Measurements from ENCODE around the gene LRPAP1.

The LRPAP1 gene

GRCh38 chr4:3531318-3531878 is 824 bp downstream of the LRPAP1 start:
- DNase-seq (ENCODE audit: low read depth in 3 of 3): no peak

DNA sequence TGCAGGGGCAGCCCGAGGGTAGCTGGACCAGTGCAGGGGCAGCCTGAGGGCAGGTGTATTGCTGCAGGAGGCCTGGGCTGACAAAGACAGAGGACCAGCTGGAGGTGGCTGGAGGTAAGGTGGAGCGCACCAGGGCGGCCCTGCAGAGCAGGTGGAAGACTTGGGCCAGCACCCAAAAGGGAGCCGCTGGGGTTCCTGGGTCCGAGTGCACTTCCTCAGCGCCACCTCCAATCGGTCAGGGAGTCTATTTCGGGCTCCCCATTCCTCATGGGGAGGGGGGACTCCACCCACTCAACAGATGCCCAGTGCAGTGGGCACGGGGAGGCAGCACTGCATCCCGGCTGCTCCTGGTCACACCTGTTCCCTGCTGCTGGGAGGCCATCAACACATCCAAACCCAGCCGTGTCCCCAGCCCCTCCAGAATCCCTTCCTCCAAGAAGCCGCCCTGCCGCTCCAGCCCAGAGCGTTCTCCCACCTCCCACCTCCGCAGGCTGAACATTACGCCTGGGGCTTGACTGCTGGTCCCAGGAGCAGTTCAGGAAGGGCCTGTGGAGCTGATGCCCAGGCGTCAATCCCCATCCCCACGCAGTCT is 1.5 kb downstream of the LRPAP1 start:
- DNase-seq (ENCODE audit: low read depth in 3 of 3): no peak

- no peak for DNase-seq (ENCODE audit: low read depth in 3 of 3)
Measured at GRCh38 chr4:3530051-3530450, 2.2 kb downstream of the LRPAP1 start.

DNA sequence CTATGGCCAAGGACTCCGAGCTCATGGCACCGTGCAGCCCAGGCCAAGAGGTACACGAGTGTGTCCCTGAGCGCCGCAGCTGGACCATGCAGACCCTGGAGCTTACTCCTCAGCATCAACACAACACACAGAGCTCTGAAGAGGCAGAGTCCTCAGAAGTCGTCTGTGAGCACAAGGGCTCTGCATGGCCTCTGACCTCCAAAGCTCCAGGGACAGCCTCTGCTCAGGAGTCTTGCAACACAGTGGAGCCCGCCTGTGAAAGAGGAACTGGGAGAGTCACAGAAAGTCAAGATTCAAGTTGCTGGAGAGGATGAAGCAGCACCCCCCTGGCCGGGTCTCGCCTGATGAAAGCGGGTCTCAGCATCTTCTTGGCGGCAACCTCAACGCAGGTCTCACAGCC is 2.9 kb downstream of the LRPAP1 start:
- DNase-seq (ENCODE audit: low read depth in 3 of 3): no peak

DNA sequence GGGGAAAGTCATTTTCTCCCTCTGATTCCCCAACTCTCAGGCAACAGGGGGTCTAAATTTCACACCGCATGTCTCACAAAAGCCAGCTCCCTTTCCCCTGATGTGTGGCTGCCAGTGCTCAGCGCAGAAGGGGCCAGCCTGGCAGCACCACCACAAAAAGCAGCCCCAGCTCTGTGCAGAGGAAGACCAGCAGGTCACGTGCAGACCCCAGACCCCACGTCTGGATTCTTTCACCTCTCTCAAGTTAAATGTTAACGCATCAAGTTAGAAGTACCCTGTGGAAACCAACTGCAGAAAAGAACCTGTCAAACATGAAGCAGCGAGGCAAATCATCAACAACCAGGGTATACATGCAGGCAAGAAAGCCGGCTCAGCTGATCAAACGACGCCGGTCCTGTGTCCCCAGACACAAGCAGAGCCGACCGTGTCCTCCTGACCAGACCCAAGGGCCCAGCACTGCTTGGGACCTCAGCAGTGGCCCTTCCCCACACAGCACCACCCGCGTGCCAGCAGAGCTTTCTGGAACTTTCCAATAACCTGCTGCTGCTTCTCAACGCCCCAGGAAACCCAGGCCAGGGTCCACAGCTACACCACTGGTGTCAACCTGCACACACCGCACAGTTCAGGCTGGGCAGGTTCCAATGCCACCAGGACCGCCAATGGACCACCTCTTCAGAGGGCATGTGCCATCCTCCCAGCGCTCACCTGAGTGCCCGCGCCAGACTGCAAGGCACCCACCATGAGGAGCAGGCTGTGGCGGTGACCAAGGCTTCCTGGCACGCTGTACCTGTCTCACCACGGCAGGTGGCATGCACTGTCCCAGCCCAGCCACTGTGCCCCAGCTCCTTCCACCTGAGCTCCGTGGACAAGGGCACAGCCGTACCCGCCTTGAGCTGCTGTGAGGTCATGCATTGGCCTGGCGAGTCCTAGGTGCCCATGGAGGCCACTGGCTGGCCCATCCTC is 4.0 kb downstream of the LRPAP1 start:
- no peak for DNase-seq (ENCODE audit: low read depth in 3 of 3)

GRCh38 chr4:3527101-3527913 is 4.9 kb downstream of the LRPAP1 start:
- DNase-seq (ENCODE audit: low read depth in 3 of 3): no peak

- DNase-seq (ENCODE audit: low read depth in 3 of 3): no peak
Measured at GRCh38 chr4:3526456-3526855, 5.8 kb downstream of the LRPAP1 start.

GRCh38 chr4:3525532-3526430 is 6.4 kb downstream of the LRPAP1 start:
- DNase-seq (ENCODE audit: low read depth in 3 of 3): no peak

DNA sequence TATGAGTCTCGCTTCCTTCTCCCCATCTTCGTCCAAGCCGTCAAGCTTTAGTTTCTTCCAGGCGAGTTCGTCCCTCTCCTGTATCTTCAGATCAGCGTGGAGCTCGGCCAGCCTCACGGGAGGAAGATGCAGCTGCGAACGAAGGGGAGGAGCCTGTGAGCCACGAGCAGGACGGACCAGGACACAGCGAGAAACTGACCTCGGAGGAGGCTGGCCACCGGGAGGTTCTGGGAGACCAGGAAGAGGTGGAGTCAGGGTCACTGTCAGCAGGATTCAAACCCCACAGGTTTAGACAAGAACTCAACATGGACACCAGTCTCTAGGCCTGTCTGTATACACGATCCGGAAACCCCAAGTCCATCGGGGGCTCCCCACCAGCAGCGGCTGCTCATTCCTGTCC is 7.3 kb downstream of the LRPAP1 start:
- no peak for DNase-seq (ENCODE audit: low read depth in 3 of 3)

GRCh38 chr4:3524349-3524748 is 7.9 kb downstream of the LRPAP1 start:
- DNase-seq (ENCODE audit: low read depth in 3 of 3): no peak

DNA sequence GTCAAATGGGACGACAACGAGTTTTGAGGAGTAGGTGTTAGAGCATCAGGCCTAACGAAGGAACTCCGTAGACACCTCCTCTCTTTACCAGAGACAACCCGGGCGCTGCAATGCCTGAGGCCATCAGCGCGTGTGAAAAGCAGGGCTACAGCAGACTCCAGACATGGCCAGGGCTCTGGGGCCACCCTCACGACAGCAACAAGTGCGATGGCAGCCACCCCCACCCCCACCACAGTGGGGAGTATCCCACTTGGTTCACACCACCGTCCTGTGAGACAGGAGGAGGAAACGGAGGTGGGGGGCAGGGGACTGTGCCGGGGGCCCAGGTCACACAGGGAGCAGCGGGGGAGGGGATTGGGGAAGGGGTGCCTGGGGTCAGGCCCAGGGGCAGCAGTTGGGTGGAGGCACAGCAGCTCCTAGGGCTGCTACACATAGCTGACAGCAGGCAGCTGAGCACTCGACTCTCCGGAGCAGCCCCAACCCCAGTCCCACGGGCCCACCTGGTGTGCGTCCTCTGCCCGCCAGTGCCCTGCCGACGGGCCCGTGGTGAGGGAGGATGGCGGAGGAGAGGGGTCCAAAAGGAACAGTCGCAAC is 8.5 kb downstream of the LRPAP1 start:
- no peak for DNase-seq (ENCODE audit: low read depth in 3 of 3)

DNA sequence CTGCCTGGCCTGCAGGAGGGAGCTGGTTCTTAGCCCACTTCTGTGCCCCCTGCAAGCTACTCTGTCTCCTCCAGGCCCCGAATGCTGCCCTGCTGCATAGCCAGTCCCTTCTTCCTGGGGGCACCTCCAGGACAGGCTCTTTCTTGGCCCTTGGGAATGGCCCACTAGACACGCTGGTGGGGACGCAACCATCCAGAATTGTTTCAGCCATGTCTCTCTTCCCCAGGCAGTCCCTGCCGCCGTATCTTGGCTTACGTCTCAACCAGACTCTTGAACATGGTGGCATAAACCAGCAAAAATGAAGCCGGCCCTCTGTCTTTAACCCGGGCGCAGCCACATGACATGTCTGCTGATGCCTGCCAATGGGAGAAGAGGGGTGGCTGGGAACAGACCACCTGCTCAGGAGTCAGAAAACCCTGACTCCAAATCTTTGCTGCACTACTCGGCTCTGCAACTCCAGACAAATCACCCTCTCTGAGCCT is 9.0 kb downstream of the LRPAP1 start:
- DNase-seq (ENCODE audit: low read depth in 3 of 3): no peak

DNA sequence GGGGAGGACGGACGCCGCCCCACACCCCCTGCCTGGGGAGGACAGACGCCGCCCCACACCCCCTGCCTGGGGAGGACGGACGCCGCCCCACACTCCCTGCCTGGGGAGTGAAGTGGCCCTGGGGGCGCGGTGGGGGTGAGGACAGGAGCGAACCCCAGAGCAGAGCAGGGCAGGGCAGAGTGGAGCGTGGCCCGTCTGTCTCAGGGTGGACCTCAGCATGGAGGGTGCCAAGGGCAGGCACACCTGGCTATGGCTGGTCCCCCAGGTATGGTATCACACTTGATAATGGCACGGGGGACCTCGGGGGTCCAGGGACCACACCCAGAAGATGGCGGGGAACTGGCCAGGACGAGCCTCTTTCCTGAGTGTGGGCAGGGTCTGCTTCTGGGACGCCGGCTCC is 9.6 kb downstream of the LRPAP1 start:
- no peak for DNase-seq (ENCODE audit: low read depth in 3 of 3)

DNA sequence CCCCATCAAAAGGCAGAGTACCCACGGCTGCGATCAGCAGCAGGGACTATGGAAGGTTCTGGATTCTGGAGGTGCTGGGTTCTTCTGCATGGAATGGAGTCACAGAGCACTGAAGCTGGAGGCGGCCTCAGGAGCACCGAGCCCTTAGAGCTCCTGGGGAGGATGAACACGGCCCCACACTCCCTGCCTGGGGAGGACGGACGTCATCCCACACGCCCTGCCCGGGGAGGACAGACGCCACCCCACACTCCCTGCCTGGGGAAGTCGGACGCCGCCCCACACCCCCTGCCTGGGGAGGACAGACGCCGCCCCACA is 9.9 kb downstream of the LRPAP1 start:
- DNase-seq (ENCODE audit: low read depth in 3 of 3): no peak

GRCh38 chr4:3521621-3522325 is 10.4 kb downstream of the LRPAP1 start:
- no peak for DNase-seq (ENCODE audit: low read depth in 3 of 3)

- no peak for DNase-seq (ENCODE audit: low read depth in 3 of 3)
Measured at GRCh38 chr4:3520796-3521600, 11.2 kb downstream of the LRPAP1 start.

GRCh38 chr4:3520276-3520675 is 11.9 kb downstream of the LRPAP1 start:
- DNase-seq (ENCODE audit: low read depth in 3 of 3): no peak

- no peak for DNase-seq (ENCODE audit: low read depth in 3 of 3)
Measured at GRCh38 chr4:3519468-3520264, 12.6 kb downstream of the LRPAP1 start.
